Neural progenitor cell (in vitro differentiated cells): ENCODE data around the gene HOXB4. TPM values are rescaled to one million over a fixed set of nuclear protein-coding genes. Genes with fewer than 3 reads are reported as not detected.
A peak's percentile ranks its signal among the peaks of the same experiment; 100 is the strongest.

Experiments used
- DNase-seq: peaks from one replicate; pipeline ENCODE4 v3.0.0-alpha.2; 2016; ENCODE audit warnings: low spot score
- H2AFZ ChIP-seq: fragments of 200-600 bp; sonication (generic); replicated peaks from 2 replicates; pipeline ENCODE4 v1.6.1; 2016; ENCODE audit warnings: antibody characterized with exemption
- H3F3A ChIP-seq: fragments of 200-600 bp; sonication (generic); 2 replicates; pipeline ENCODE4 v1.6.1; 2016; ENCODE audit warnings: antibody characterized with exemption, low read depth
- H3K27ac ChIP-seq: fragments of 200-600 bp; sonication (generic); 2 replicates; pipeline ENCODE4 v1.5.1; 2016; ENCODE audit warnings: mild to moderate bottlenecking
- H3K27me3 ChIP-seq: fragments of 200-600 bp; sonication (generic); 2 replicates; pipeline ENCODE4 v1.6.1; 2016; ENCODE audit warnings: mild to moderate bottlenecking, moderate library complexity
- H3K36me3 ChIP-seq: fragments of 200-600 bp; sonication (generic); 2 replicates; pipeline ENCODE4 v1.5.1; 2016
- H3K4me1 ChIP-seq: fragments of 200-600 bp; sonication (generic); 2 replicates; pipeline ENCODE4 v1.6.1; 2016; ENCODE audit warnings: mixed run types
- H3K4me2 ChIP-seq: fragments of 200-600 bp; sonication (generic); 2 replicates; pipeline ENCODE4 v1.6.1; 2016
- H3K4me3 ChIP-seq: fragments of 200-600 bp; sonication (generic); 2 replicates; pipeline ENCODE4 v1.5.1; 2016
- H3K79me2 ChIP-seq: fragments of 200-600 bp; sonication (generic); 2 replicates; pipeline ENCODE4 v1.6.1; 2016; ENCODE audit warnings: low read depth
- H3K9ac ChIP-seq: fragments of 200-600 bp; sonication (generic); 2 replicates; pipeline ENCODE4 v1.6.1; 2016
- H3K9me3 ChIP-seq: fragments of 200-600 bp; sonication (generic); 2 replicates; pipeline ENCODE4 v1.5.1; 2016; ENCODE audit warnings: low read depth
- H4K20me1 ChIP-seq: fragments of 200-600 bp; sonication (generic); 2 replicates; pipeline ENCODE4 v1.6.1; 2016; ENCODE audit warnings: low read depth
- H3K27ac Mint-ChIP-seq: 3 replicates; pipeline ENCODE4 v1.8.0; 2021; ENCODE audit warnings: mixed read lengths
- H3K27me3 Mint-ChIP-seq: 2 replicates; pipeline ENCODE4 v1.8.0; 2022; ENCODE audit warnings: low read depth, mild to moderate bottlenecking, inconsistent platforms, moderate library complexity, mixed read lengths; ENCODE audit not compliant: insufficient read depth
- H3K36me3 Mint-ChIP-seq: 3 replicates; pipeline ENCODE4 v1.8.0; 2021; ENCODE audit warnings: mixed read lengths
- H3K4me1 Mint-ChIP-seq: 3 replicates; pipeline ENCODE4 v1.8.0; 2021; ENCODE audit warnings: mixed read lengths
- H3K4me3 Mint-ChIP-seq: 3 replicates; pipeline ENCODE4 v1.8.0; 2021; ENCODE audit warnings: mild to moderate bottlenecking, moderate library complexity, mixed read lengths
- H3K9me3 Mint-ChIP-seq: 3 replicates; pipeline ENCODE4 v1.8.0; 2020; ENCODE audit warnings: mixed read lengths
- CTCF ChIP-seq: fragments of 200-600 bp; sonication (generic); IDR thresholded peaks from 2 replicates; pipeline ENCODE4 v1.5.1; 2017; ENCODE audit warnings: antibody characterized with exemption, mild to moderate bottlenecking
- EZH2 ChIP-seq: fragments of 200-600 bp; sonication (generic); IDR thresholded peaks from 2 replicates; pipeline ENCODE4 v1.6.1; 2017; ENCODE audit warnings: antibody characterized with exemption, mild to moderate bottlenecking, moderate library complexity
- EZH2phosphoT487 ChIP-seq: fragments of 200-600 bp; sonication (generic); IDR thresholded peaks from 2 replicates; pipeline ENCODE4 v1.6.1; 2017; ENCODE audit warnings: antibody characterized with exemption
- total RNA-seq: library from RNA; depleted of rRNA; stranded (reverse); fragments of >200 nt; gene quantifications from 2 replicates; pipeline ENCODE4 v1.2.3, GENCODE V29; 2015; ENCODE audit warnings: low replicate concordance

Gene HOXB4
- total RNA-seq, 1 donor from 2014 or later: not detected

- H3K4me3 Mint-ChIP-seq: no peak within 1 kb of the TSS
Observed at GRCh38 chr17:48615047-48615962, 37.2 kb upstream of the HOXB4 start, which contains the start of gene HOXB8. Gene HOXB8, minus strand, starts transcription at chr17:48615292. Its CDS starts 588 bp downstream, at chr17:48614704.

GRCh38 chr17:48613862-48614694, 35.9 kb upstream of the HOXB4 start:
- no peak overlapping the region for H3K27ac ChIP-seq
- H3K9me3 ChIP-seq: no peaks in the 10 kb centered on the region
- peaks cover 11% of the 10 kb centered on the region for H3K4me1 Mint-ChIP-seq
- peak; percentile 71 for DNase-seq
- H3K27ac Mint-ChIP-seq: no peak overlapping the region
- H3F3A ChIP-seq: peaks cover 9% of the 10 kb centered on the region
- no peak overlapping the region for H3K4me3 Mint-ChIP-seq
- H3K36me3 Mint-ChIP-seq: no peaks in the 10 kb centered on the region
- no peak overlapping the region for H2AFZ ChIP-seq
- H3K9ac ChIP-seq: no peak overlapping the region
- peaks cover 100% of the 10 kb centered on the region for H3K27me3 ChIP-seq
- TF ChIP-seq EZH2 (peak; percentile 100), EZH2phosphoT487 (peak; percentile 100), CTCF (no peak)
- H3K4me3 ChIP-seq: no peak overlapping the region
- no peak overlapping the region for H3K4me2 ChIP-seq
- H3K9me3 Mint-ChIP-seq: peaks cover 4% of the 10 kb centered on the region
- no peaks in the 10 kb centered on the region for H3K4me1 ChIP-seq
- no peaks in the 10 kb centered on the region for H3K79me2 ChIP-seq
- peaks cover 92% of the 10 kb centered on the region for H3K27me3 Mint-ChIP-seq
- peaks cover 97% of the 10 kb centered on the region for H4K20me1 ChIP-seq
- no peaks in the 10 kb centered on the region for H3K36me3 ChIP-seq

More at GRCh38 chr17:48615047-48615962, 37.2 kb upstream of the HOXB4 start, which contains the start of gene HOXB8:
- Mint-ChIP-seq H3K9me3 (peaks cover 3% of the 10 kb centered on the region), H3K4me1 (peaks cover 11% of the 10 kb centered on the region), H3K36me3 (no peaks in the 10 kb centered on the region), H3K27ac (no peak within 1 kb of the TSS), H3K27me3 (peaks cover 93% of the 10 kb centered on the region)
- TF ChIP-seq EZH2 (peak; percentile 6), EZH2phosphoT487 (peak; percentile 86), CTCF (no peak)
- H3K9me3 ChIP-seq: no peaks in the 10 kb centered on the region
- H3K4me2 ChIP-seq: no peak within 1 kb of the TSS
- no peaks in the 10 kb centered on the region for H3K4me1 ChIP-seq
- H3K27ac ChIP-seq: no peak within 1 kb of the TSS
- H3K4me3 ChIP-seq: no peak within 1 kb of the TSS
- no peak within 1 kb of the TSS for H2AFZ ChIP-seq
- peaks cover 97% of the 10 kb centered on the region for H4K20me1 ChIP-seq
- H3K27me3 ChIP-seq: peaks cover 100% of the 10 kb centered on the region
- no peaks in the 10 kb centered on the region for H3K36me3 ChIP-seq
- H3K9ac ChIP-seq: no peak within 1 kb of the TSS
- peaks cover 9% of the 10 kb centered on the region for H3F3A ChIP-seq
- no peak for DNase-seq
- H3K79me2 ChIP-seq: no peaks in the 10 kb centered on the region

- Histone ChIP-seq H3K36me3 (no peaks in the 10 kb centered on the region), H3K27ac (no peak overlapping the region), H4K20me1 (peaks cover 98% of the 10 kb centered on the region), H3K27me3 (peaks cover 100% of the 10 kb centered on the region), H3K4me3 (no peak overlapping the region), H3K9me3 (no peaks in the 10 kb centered on the region), H3K4me1 (no peaks in the 10 kb centered on the region), H3F3A (peaks cover 9% of the 10 kb centered on the region), H2AFZ (no peak overlapping the region), H3K9ac (no peak overlapping the region), H3K4me2 (no peak overlapping the region), H3K79me2 (no peaks in the 10 kb centered on the region)
- peaks cover 11% of the 10 kb centered on the region for H3K4me1 Mint-ChIP-seq
- no peak for TF ChIP-seq CTCF
- peak; percentile 23 for TF ChIP-seq EZH2
- TF ChIP-seq EZH2phosphoT487: peak; percentile 65
- H3K4me3 Mint-ChIP-seq: peak overlapping the region; percentile 72
- no peak overlapping the region for H3K27ac Mint-ChIP-seq
- H3K9me3 Mint-ChIP-seq: peaks cover 3% of the 10 kb centered on the region
- no peaks in the 10 kb centered on the region for H3K36me3 Mint-ChIP-seq
- H3K27me3 Mint-ChIP-seq: peaks cover 92% of the 10 kb centered on the region
- DNase-seq: peak; percentile 71
Observed at GRCh38 chr17:48612854-48613691, 34.9 kb upstream of the HOXB4 start.
